Endometrial microvascular endothelial cells (primary cell): ENCODE measurements around the gene SPEG. TPM values are rescaled to one million over a fixed set of nuclear protein-coding genes. Genes with fewer than 3 reads are reported as not detected.

Source experiments
- in situ Hi-C: cut with HindIII; loops from 2 replicates; pipeline ENCODE4 v1.10.0; 2017; ENCODE audit warnings: low sequenced_read_pairs, low pct_unique_long_range_greater_than_20kb; ENCODE audit errors: inconsistent ontology term
- total RNA-seq: library from RNA; depleted of rRNA; stranded (reverse); fragments of >200 nt; gene quantifications from one replicate; pipeline ENCODE4 v1.2.3, GENCODE V29; 2015; ENCODE audit errors: inconsistent ontology term

SPEG gene
- total RNA-seq, 1 donor from 2014 or later: not detected

GRCh38 chr2:219419331-219420197 is 15.1 kb upstream of the SPEG start:
- in situ Hi-C loops: no loop called here

DNA sequence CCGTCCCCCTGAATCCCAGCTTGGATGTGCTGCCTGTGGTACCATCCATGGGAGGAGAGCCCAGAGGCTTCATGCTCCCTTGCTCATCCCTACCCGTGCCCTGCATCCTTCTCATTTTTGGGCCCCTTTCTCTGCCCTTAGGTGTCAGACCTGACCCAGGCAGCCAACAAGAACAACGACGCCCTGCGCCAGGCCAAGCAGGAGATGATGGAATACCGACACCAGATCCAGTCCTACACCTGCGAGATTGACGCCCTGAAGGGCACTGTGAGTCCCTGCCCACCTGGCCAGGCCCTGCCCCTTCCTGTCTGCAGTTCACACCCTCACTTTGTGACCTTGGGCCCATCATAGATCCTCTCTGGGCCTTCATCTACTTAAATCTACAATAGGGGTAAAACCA is 14.0 kb upstream of the SPEG start:
- in situ Hi-C loops: no loop called here

GRCh38 chr2:219421323-219421722 is 13.3 kb upstream of the SPEG start:
- in situ Hi-C loops: no loop called here

- in situ Hi-C loops: no loop called here
Observed at GRCh38 chr2:219422952-219423534, 11.6 kb upstream of the SPEG start.

- in situ Hi-C loops: no loop called here
Observed at GRCh38 chr2:219423652-219424377, 10.8 kb upstream of the SPEG start.

- in situ Hi-C loops: no loop called here
Observed at GRCh38 chr2:219425238-219426067, 9.2 kb upstream of the SPEG start.

DNA sequence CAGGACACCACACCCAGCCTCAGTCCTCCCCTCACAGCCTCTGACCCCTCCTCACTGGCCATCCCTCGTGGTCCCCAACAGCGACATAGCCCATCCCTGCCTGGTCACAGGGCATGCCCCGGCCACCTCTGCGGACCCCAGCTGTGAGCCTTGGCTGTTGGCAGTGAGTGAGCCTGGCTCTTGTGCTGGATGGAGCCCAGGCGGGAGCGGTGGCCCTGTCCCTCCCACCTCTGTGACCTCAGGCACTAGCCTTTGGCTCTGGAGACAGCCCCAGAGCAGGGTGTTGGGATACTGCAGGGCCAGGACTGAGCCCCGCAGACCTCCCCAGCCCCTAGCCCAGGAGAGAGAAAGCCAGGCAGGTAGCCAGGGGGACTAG is 8.6 kb upstream of the SPEG start:
- in situ Hi-C loops: no loop called here

GRCh38 chr2:219426534-219427136 is 8.0 kb upstream of the SPEG start:
- in situ Hi-C loops: no loop called here

GRCh38 chr2:219428469-219428868 is 6.2 kb upstream of the SPEG start:
- in situ Hi-C loops: no loop called here

DNA sequence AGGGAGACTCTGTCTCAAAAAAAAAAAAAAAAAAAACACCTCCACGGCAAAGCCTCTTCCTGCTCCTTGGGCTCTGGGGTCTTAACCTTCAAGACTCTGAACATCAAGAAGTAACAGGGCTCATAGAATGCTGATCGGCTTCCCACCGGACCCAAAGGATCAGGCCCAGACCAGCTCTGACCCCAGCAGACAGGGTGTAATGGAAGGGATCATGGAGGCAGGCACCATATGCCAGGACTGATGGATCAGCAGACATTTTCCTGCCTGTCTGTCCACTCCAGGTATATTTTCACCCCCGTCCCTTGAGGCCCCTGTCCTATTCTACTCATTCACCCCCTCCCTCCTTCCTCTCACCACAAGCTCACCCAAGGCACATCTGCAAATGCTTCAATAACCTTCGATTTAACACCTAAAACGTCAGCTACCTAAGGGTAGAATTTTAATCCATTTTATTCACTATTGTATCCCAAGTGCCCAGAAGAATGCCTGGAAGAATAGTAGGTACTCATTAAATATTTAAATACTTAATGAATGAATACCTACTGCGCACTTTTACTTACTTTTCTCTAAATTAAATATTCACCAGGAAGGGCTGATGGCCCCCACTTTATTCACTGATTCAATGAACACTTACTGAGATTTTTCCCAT is 4.6 kb upstream of the SPEG start:
- in situ Hi-C loops: no loop called here

- in situ Hi-C loops: no loop called here
Observed at GRCh38 chr2:219430633-219431615, 3.7 kb upstream of the SPEG start.

- in situ Hi-C loops: no loop called here
Observed at GRCh38 chr2:219433666-219434467, 776 bp upstream of the SPEG start.

DNA sequence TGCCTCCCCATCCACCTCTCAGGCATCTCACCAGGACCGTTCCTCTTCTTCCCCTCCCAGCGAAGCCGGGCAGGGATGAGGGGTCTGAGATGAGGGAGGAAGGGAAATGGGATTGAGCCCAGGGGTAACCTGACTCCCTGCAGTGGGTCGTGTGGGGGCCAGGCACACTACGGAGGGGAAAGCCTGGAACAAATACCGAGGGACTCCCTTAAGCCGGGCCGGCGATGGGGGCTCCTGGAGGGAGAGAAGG is 250 bp upstream of the SPEG start:
- in situ Hi-C loops: no loop called here

DNA sequence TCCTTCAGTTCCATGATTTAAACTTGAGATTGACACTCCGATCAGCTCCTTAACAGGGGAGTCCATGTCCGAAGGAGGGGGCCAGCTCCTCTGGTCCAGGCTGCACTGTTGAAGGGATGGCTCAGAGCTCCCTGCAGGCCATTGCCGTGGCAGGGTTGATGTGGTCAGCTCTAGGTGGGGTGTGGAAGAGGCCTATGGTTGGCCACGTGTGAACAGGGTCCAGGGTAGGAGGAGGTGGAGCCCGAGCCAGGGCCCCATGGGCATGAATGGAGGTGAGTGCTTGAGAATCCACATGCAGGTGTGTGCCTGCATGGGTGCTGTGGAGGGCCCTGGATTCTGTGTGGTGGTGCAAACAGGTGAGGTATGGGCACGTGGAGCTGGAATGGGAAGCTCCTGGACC is 1.1 kb downstream of the SPEG start:
- in situ Hi-C loops: no loop called here

GRCh38 chr2:219436491-219436890 is 1.8 kb downstream of the SPEG start:
- in situ Hi-C loops: no loop called here

DNA sequence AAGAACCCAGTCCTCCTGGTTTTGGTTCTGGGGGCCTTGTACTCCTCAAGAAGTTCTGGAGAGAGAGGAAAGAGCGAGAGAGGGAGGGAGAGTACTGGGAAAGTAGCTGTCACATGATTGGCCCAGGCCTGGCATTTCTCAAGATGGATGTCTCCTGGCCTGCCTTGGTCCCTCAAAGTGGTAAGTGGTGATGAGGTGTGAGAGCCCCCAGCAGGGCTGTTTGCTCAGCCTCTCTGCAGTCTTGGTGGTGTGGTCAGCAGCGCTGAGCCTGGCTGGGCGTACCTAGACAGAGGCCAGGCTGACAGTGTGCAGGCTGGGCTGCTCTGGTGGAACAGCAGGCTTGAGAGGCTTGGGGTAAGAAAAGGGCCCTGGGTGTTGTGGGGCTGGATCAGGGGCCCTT is 2.5 kb downstream of the SPEG start:
- in situ Hi-C loops: no loop called here

DNA sequence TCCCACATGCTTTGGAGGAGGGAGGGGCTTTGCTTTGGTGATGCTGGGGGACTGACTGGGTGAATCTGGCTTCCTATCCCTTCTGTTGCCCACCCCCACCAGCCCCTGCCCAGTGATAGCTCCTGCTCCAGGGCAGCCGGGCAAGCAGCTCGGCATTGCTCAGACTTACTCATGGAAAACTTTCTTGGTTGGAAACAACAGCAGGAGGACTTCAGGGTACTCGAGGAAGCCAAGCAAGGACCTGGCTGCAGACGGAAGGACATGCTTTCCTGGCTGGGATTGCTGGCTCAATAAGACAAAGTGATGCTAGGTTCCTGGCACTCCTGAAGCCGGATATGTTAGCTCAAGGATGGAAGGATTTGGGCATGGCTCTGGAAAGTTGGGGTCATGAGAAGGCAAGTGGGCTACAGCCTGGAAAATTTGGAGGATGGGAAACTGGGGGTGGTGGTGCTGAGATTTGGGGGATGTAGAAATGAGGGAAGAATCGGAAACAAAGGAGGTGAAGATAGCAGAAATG is 3.1 kb downstream of the SPEG start:
- in situ Hi-C loops: no loop called here
